Measurements from ENCODE around the gene TMEM266. TPM values are rescaled to one million over a fixed set of nuclear protein-coding genes. Genes with fewer than 3 reads are reported as not detected.

Gene TMEM266
- total and polyA plus RNA-seq, 3 donors from 2014 or later: 4.2 to 12.4 (median 6.0) TPM

GRCh38 chr15:76075046-76075445 is 15.3 kb downstream of the TMEM266 start:
- Histone ChIP-seq H3K4me3 (no peak overlapping the region), H3K27me3 (no peaks in the 10 kb centered on the region), H3K27ac (no peak overlapping the region), H3K9me3 (no peaks in the 10 kb centered on the region), H3K4me1 (no peaks in the 10 kb centered on the region), H3K36me3 (ENCODE audit: low read depth, missing control alignments) (no peaks in the 10 kb centered on the region)
- TF ChIP-seq POLR2A (IDR thresholded peaks at IDR 0.05): no peak
- no peak for DNase-seq
- intact Hi-C loops (cut with DNase I; ENCODE audit: low total_unique reads): no loop called here

GRCh38 chr15:76078285-76078877 is 18.6 kb downstream of the TMEM266 start:
- Histone ChIP-seq H3K27me3 (no peaks in the 10 kb centered on the region), H3K4me1 (no peaks in the 10 kb centered on the region), H3K9me3 (no peaks in the 10 kb centered on the region), H3K36me3 (ENCODE audit: low read depth, missing control alignments) (no peaks in the 10 kb centered on the region), H3K27ac (no peak overlapping the region), H3K4me3 (no peak overlapping the region)
- WGBS, 2 donors: 73 to 75% methylated on average over 5 of the region's 5 CpGs
- DNase-seq: no peak
- no peak for TF ChIP-seq CTCF (IDR thresholded peaks at IDR 0.05)
- no peak for TF ChIP-seq POLR2A (IDR thresholded peaks at IDR 0.05)
- intact Hi-C loops (cut with DNase I; ENCODE audit: low total_unique reads): no loop called here

DNA sequence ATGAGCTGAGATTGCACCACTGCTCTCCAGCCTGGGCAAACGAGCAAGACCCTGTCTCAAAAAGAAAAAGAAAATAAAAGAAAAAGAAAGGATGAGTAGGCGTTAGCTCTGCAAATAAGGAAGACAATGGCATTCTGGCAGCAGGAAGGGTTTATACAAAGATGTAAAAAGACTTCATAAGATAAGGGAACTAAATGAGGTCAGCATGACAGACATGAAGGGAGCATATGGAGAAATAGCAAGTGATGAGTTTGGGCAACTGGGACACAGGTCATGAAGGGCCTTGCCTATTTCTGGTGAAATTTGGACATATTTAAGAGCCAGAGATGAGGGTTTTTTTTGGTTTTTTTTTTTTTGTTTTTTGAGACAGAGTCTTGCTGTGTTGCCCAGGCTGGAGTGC is 24.5 kb downstream of the TMEM266 start:
- Histone ChIP-seq H3K27ac (no peak overlapping the region), H3K27me3 (no peaks in the 10 kb centered on the region), H3K4me1 (no peaks in the 10 kb centered on the region), H3K9me3 (no peaks in the 10 kb centered on the region), H3K4me3 (no peak overlapping the region), H3K36me3 (ENCODE audit: low read depth, missing control alignments) (no peaks in the 10 kb centered on the region)
- WGBS, 2 donors: 84 to 93% methylated on average over 2 of the region's 2 CpGs
- intact Hi-C loops (cut with DNase I; ENCODE audit: low total_unique reads): no loop called here
- TF ChIP-seq POLR2A (IDR thresholded peaks at IDR 0.05): no peak
- DNase-seq: no peak

GRCh38 chr15:76098685-76099084 is 38.9 kb downstream of the TMEM266 start:
- Histone ChIP-seq H3K4me1 (no peaks in the 10 kb centered on the region), H3K9me3 (no peaks in the 10 kb centered on the region), H3K27ac (no peak overlapping the region), H3K27me3 (no peaks in the 10 kb centered on the region), H3K4me3 (no peak overlapping the region), H3K36me3 (ENCODE audit: low read depth, missing control alignments) (no peaks in the 10 kb centered on the region)
- WGBS, 2 donors: 42 to 46% methylated on average over 3 of the region's 3 CpGs
- TF ChIP-seq POLR2A (IDR thresholded peaks at IDR 0.05) (no peak), CTCF (IDR thresholded peaks at IDR 0.05) (no peak)
- intact Hi-C loops (cut with DNase I; ENCODE audit: low total_unique reads): no loop called here
- DNase-seq: no peak

GRCh38 chr15:76099388-76099787 is 39.6 kb downstream of the TMEM266 start:
- H3K4me1 ChIP-seq: no peaks in the 10 kb centered on the region
- 91 to 94% methylated on average over 8 of the region's 8 CpGs for WGBS, 2 donors
- H3K27ac ChIP-seq: no peak overlapping the region
- H3K9me3 ChIP-seq: no peaks in the 10 kb centered on the region
- H3K27me3 ChIP-seq: no peaks in the 10 kb centered on the region
- TF ChIP-seq POLR2A (IDR thresholded peaks at IDR 0.05) (no peak), CTCF (IDR thresholded peaks at IDR 0.05) (no peak)
- H3K4me3 ChIP-seq: no peak overlapping the region
- intact Hi-C loops (cut with DNase I; ENCODE audit: low total_unique reads): no loop called here
- no peaks in the 10 kb centered on the region for H3K36me3 ChIP-seq (ENCODE audit: low read depth, missing control alignments)
- no peak for DNase-seq

- Histone ChIP-seq H3K36me3 (ENCODE audit: low read depth, missing control alignments) (no peaks in the 10 kb centered on the region), H3K4me1 (no peaks in the 10 kb centered on the region), H3K27me3 (no peaks in the 10 kb centered on the region), H3K9me3 (no peaks in the 10 kb centered on the region), H3K4me3 (no peak overlapping the region), H3K27ac (no peak overlapping the region)
- intact Hi-C loops (cut with DNase I; ENCODE audit: low total_unique reads): no loop called here
- DNase-seq: no peak
- TF ChIP-seq POLR2A (IDR thresholded peaks at IDR 0.05) (no peak), CTCF (IDR thresholded peaks at IDR 0.05) (no peak)
- 84 to 93% methylated on average over 2 of the region's 2 CpGs for WGBS, 2 donors
Measured at GRCh38 chr15:76100361-76100760, 40.6 kb downstream of the TMEM266 start.

All from testis (tissue), 3 donors.